Kidney (tissue), 14 donors: Measurements from ENCODE around the gene LRRK1. TPM values are rescaled to one million over a fixed set of nuclear protein-coding genes. Genes with fewer than 3 reads are reported as not detected.

ENCODE experiments used
- DNase-seq, 5 donors: peaks; one replicate each; pipeline ENCODE4 v3.0.0-alpha.2; 2013 to 2020
- FAIRE-seq: peaks from 2 replicates; lab custom pipeline; 2012; peaks lifted over from hg19 to GRCh38; lab: Jason Lieb, UNC
- H3K27ac ChIP-seq, 2 donors: one replicate each; pipeline ENCODE4 v1.7.0; 2013; ENCODE audit warnings: low read depth in 2 of 2, low read length in 2 of 2, inconsistent platforms in 1 of 2
- H3K27me3 ChIP-seq: one replicate; pipeline ENCODE4 v1.7.1; 2013; ENCODE audit warnings: low read length, inconsistent platforms; ENCODE audit not compliant: control insufficient read depth, insufficient read depth
- H3K36me3 ChIP-seq, 3 donors: one replicate each; pipeline versions ENCODE4 v1.7.0 to v1.7.1; 2013; ENCODE audit warnings: low read length in 3 of 3, control low read depth in 1 of 3, inconsistent platforms in 1 of 3; ENCODE audit not compliant: insufficient read depth in 3 of 3, control insufficient read depth in 2 of 3
- H3K4me1 ChIP-seq, 3 donors: one replicate each; pipeline versions ENCODE4 v1.7.0 to v1.7.1; 2013; ENCODE audit warnings: low read length in 3 of 3, inconsistent platforms in 1 of 3, low read depth in 1 of 3; ENCODE audit not compliant: control insufficient read depth in 2 of 3, insufficient read depth in 2 of 3
- H3K4me3 ChIP-seq, 3 donors: one replicate each; pipeline versions ENCODE4 v1.7.0 to v1.8.1; 2013; ENCODE audit warnings: low read length in 3 of 3, control low read depth in 1 of 3, inconsistent platforms in 1 of 3
- H3K9ac ChIP-seq, 3 donors: one replicate each; pipeline versions ENCODE4 v1.7.0 to v1.7.1; 2013; ENCODE audit warnings: low read length in 3 of 3, control low read depth in 1 of 3, inconsistent platforms in 1 of 3
- H3K9me3 ChIP-seq, 3 donors: one replicate each; pipeline versions ENCODE4 v1.7.0 to v1.7.1; 2013; ENCODE audit warnings: low read length in 3 of 3, control low read depth in 1 of 3, inconsistent platforms in 1 of 3; ENCODE audit not compliant: control insufficient read depth in 2 of 3, insufficient read depth in 1 of 3
- intact Hi-C: fragments of 100-400 bp; cut with DNase I; formaldehyde crosslinking; loops from one replicate; pipeline ENCODE4 v1.11.1; 2022
- polyA plus RNA-seq: library from polyadenylated mRNA; stranded (reverse); fragments of 350-450 nt; fragmentation: Illumina TruSeq; extraction: RNeasy Lipid Tissue Mini Kit (QIAGEN cat#74804); gene quantifications from one replicate; pipeline ENCODE4 v1.2.3, GENCODE V29; 2014; ENCODE audit warnings: low read depth, low replicate concordance; ENCODE audit not compliant: insufficient read depth
- total RNA-seq: library from RNA; stranded (reverse); fragmentation: NEBNext Ultra II Directional; extraction: Animal tissue kit (Norgen Biotek cat#: 25700); gene quantifications from one replicate; pipeline ENCODE4 v1.2.1, GENCODE V29; 2021
- TF ChIP-seq, protein P1 (sequence below): IDR thresholded peaks from 3 replicates; pipeline ENCODE4 v1.5.1; 2012; ENCODE audit warnings: mild to moderate bottlenecking, moderate library complexity, borderline replicate concordance; ENCODE audit not compliant: insufficient read depth; ENCODE audit errors: extremely low read depth
- donor health status: control.
- donor health status: control.
- donor health status: control.
- donor health status: control.
- donor health status: control.
- donor health status: DM: yes; HTN: yes; CAD: no.
- donor health status: Normal renal cell carcinoma (clear cell type).

LRRK1 gene
- total and polyA plus RNA-seq, 2 donors from 2014 or later = 1.1 to 24.9 TPM

DNA sequence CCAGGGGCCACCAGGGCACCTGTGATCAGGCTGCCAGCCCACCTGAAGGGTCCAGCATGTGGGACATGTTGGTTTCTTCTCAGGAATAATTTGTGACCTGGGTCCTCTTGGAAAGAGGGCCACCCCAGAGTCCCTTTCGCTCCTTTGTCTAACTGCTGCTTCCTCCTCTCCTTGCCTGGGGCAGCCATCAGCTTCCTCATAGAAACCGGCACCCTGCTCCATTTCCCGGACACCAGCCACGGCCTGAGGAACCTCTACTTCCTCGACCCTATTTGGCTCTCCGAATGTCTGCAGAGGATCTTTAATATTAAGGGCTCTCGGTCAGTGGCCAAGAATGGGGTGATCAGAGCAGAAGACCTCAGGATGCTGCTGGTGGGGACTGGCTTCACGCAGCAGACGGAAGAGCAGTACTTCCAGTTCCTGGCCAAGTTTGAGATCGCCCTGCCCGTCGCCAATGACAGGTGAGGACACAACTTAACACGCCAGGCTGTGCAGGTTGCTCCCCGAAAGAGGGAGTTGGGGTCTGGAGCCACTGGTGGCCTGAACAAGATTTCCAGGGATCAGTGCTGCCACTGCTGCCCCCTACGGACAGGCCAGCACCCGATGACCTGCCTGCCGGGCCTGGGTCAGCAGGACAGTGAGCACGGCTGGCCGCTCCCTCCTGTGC lies 109.7 kb downstream of the LRRK1 start:
- TF ChIP-seq, protein P1, sequence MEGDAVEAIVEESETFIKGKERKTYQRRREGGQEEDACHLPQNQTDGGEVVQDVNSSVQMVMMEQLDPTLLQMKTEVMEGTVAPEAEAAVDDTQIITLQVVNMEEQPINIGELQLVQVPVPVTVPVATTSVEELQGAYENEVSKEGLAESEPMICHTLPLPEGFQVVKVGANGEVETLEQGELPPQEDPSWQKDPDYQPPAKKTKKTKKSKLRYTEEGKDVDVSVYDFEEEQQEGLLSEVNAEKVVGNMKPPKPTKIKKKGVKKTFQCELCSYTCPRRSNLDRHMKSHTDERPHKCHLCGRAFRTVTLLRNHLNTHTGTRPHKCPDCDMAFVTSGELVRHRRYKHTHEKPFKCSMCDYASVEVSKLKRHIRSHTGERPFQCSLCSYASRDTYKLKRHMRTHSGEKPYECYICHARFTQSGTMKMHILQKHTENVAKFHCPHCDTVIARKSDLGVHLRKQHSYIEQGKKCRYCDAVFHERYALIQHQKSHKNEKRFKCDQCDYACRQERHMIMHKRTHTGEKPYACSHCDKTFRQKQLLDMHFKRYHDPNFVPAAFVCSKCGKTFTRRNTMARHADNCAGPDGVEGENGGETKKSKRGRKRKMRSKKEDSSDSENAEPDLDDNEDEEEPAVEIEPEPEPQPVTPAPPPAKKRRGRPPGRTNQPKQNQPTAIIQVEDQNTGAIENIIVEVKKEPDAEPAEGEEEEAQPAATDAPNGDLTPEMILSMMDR = no peak
- no peak overlapping the region for H3K9ac ChIP-seq
- no peaks in the 10 kb centered on the region for H3K9me3 ChIP-seq
- no peak overlapping the region for H3K4me3 ChIP-seq
- no peaks in the 10 kb centered on the region for H3K27me3 ChIP-seq
- H3K27ac ChIP-seq = no peak overlapping the region
- H3K4me1 ChIP-seq = peaks cover 0 to 5% (median 3%) of the 10 kb centered on the region in 3 donors
- no peak for FAIRE-seq
- intact Hi-C loops = no loop called here
- H3K36me3 ChIP-seq = no peaks in the 10 kb centered on the region
- peak in 3 of 5 donors; percentile 2 to 52 (median 28) for DNase-seq

DNA sequence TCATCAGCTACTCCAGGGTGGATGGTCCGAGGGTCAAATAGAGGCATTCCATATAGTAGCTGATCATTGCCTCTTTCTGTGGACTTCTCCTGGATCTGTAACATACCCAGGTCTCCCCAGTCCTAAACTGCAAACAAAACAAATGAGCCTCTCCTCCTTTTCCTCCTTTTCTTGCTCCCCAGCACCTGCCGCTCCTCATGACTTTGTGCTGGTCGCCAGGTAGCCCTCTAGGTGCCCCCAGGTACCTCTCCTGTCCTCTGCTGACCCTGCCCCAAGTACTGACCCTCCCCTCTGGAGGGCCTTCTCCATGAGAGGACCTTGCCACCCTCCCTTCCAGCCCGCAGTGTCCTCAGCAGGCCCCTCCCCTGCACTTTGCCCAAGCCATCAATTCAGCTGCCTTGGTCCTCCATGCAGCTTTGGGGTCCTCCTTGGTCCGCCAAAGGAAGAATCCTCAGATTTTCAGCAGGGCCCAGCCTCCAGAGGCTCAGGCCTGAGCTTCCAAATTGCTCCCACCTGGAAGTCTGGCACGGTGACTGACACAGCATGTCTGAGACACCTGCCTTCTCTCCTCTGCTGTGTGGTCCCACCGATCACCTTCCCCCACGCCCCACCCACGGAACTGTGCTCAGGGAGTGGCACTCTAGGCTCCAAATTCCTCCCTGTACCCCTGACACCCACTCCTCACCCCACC lies 111.0 kb downstream of the LRRK1 start:
- Histone ChIP-seq H3K4me1 (peaks cover 0 to 5% (median 3%) of the 10 kb centered on the region in 3 donors), H3K9me3 (peaks cover 0 to 7% (median 0%) of the 10 kb centered on the region in 3 donors), H3K4me3 (no peak overlapping the region), H3K27me3 (no peaks in the 10 kb centered on the region), H3K36me3 (no peaks in the 10 kb centered on the region), H3K27ac (no peak overlapping the region), H3K9ac (no peak overlapping the region)
- DNase-seq (peak in 3 of 5 donors; percentile 2 to 46 (median 20)), FAIRE-seq (no peak)
- TF ChIP-seq, protein P1 = no peak
- intact Hi-C loops = no loop called here

DNA sequence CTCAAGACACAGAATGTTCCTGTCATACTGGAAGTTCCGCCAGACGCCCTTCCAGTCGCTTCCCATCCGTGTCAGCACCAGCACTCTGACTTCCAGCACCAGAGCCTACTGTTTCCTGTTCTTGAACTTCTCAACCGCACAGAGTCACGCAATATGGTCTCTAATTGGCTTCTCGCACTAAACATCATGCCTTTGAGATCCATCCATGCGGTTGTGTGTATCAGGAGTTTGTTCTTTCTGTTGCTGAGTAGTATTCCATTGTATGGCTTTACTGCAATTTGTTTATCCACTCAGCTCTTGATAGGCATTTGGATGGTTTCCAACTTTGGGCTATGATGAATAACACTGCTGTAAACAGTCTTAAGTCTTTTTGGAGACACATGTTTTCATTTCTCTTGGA lies 112.1 kb downstream of the LRRK1 start:
- intact Hi-C loops = no loop called here
- Histone ChIP-seq H3K4me3 (no peak overlapping the region), H3K4me1 (peaks cover 0 to 3% (median 3%) of the 10 kb centered on the region in 3 donors), H3K9ac (no peak overlapping the region), H3K36me3 (no peaks in the 10 kb centered on the region), H3K27me3 (no peaks in the 10 kb centered on the region), H3K9me3 (peaks cover 0 to 7% (median 0%) of the 10 kb centered on the region in 3 donors), H3K27ac (peak overlapping the region in 1 of 2 donors; percentile 60)
- TF ChIP-seq, protein P1 = no peak
- DNase-seq (peak in 2 of 5 donors; percentile 6 to 47), FAIRE-seq (no peak)
